GM21360 (cell line): ENCODE results near the gene HMGB3.
"Not testable (repeated sequence)": the region's sequence is repeated elsewhere in the genome, so short reads cannot be mapped to it uniquely, and the experiment has no call there.

Experiments used
- ATAC-seq: cut with Tn5 transposase; IDR thresholded peaks from one replicate; pipeline ENCODE4 v1.9.1; 2021; ENCODE audit warnings: mild to moderate bottlenecking, moderate library complexity; ENCODE audit not compliant: unreplicated experiment

The HMGB3 gene

DNA sequence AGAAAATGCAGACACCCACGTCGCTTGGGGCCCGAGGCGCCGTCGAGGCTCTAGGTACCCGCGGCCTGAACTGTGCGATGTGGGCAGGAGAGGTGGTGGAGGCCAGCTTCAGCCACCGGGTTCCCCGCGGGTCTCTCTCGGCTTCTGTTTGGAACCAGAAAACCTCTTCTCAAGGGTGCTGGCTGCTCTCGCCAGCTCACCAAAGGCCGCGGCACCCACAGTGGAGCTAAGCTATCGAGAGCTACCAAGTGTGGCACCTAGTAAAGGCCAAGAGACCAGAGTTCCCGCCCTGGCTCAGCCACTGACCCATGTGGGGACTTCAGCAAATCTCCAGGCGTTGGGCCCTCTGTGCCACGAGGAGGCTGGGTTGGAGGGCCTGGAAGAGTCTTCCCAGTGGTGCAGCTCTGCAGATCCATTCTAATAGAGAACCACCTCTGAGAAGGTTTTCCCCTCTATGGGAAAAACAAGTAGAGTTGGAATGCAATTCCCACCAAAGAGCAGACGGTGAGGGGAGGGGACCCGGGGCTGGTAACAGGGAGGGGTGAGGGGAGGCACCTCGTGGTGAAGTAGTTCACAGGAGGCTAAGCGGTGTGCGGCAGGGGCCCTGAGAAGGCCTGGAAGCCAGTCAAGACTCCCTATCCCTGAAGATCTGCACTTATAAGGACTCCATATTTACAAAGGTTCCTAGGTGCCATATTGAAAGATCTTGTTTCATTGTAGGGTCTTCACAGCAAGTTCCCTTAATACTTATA, 5.5 kb upstream of the HMGB3 start:
- ATAC-seq, result no peak

DNA sequence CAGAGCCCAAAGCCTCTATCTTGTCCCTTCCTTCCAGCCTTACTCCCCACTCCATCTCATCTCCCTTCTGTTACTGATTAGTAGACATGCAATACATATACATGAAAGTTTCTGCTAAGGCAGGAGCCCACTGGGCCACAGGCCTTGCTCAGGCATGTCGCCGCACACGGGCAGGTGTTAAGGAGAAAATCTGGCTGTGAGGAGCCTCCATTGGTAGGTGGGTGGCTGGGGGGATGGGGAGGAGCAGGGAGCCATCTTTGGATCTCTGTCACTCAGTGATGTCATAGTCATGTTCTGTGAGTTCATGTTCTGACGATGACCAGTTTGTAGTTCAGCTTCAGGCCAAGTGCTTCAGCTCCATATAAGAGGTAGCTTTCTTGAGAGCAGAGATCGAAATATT, 2.9 kb upstream of the HMGB3 start:
- ATAC-seq, result no peak

DNA sequence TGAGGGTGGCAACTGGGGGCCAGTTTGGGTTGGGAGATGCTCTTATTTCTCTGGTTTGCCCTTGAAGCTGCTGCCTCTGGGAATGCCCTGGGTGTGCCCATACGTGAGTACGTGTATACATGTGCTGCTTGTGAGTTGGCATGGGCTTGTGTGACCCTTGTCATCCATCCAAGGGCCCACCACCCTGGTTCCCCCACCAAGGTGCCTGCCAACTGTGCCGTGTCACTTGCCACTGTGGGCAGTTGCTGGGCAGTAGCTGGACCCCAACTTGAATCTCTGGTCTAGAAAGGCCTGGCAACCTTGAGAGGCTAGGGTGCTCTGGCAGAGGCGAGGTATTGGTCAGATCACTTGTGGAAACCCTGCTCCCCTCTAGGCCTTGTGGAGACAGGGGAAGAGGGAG, 2.4 kb upstream of the HMGB3 start:
- no peak for ATAC-seq

GRCh38 chrX:150982235-150982787, 824 bp upstream of the HMGB3 start:
- ATAC-seq, result no peak

DNA sequence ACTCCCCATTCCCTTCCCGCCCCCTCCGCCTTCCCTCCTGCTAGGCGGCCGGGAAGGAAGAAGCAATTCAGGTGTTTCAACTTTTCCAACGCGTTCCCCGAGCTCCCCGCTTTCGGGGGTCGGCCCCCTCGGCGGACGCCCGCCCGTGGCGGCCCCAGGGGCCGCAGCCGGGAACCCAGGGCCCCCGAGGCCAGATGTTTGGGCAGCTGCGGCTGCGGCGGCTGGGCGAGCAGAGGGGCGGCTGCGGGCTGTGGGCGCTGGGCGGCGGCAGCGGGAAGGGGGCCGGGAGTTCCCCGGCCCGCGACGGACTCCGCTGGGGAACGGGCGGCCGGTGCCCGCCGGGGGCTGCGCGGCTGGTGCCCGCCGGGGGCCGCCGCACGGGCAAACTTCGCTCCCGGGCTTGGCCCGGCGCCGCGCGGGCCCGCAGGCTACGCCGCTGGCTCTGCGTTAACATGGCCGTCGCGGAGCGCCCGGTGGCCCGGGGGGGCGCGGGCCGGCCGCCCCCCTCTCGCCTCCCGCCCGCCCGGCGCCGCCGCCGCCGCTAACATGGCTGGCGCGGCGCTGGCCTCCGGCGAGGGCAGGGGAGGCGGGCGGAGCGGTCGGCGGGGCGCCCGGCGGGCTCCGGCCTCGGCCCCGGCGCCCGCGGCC, 510 bp downstream of the HMGB3 start:
- ATAC-seq, result peak; percentile 13

DNA sequence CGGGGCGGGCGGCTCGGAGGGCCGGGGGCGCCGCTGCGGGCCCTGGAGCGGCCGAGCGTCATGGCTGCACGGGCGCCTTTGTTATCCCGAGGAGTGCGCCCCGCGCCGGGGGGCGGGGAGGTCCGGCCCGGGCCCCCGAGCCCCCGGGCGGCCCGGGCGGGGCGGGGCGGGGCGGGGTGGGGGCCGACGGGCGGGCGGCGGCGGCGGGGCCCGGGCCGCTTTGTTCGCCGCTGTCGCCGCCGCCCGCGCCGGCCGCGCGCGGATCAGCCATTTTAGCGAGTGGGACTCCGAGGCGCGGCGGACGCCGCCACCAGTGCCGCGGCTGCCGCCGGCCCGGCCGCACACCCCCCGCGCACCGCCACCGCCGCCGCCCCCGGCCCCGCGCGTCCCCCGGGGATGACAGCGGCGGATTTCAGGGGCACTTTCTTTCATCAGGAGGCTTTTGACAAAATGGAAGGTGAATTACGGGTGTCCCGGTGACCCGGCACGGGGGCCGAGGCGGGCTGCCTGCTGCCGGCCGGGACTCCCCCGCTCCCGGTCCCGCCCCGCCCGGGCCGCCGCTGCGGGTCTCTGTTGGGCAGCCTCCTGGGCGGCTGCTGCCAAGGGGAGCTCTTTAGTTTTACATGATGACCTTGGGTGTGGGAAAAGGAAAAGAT, 1.2 kb downstream of the HMGB3 start:
- ATAC-seq, result peak; percentile 6

GRCh38 chrX:150987687-150988086, 4.6 kb downstream of the HMGB3 start:
- ATAC-seq, result not testable (repeated sequence)

DNA sequence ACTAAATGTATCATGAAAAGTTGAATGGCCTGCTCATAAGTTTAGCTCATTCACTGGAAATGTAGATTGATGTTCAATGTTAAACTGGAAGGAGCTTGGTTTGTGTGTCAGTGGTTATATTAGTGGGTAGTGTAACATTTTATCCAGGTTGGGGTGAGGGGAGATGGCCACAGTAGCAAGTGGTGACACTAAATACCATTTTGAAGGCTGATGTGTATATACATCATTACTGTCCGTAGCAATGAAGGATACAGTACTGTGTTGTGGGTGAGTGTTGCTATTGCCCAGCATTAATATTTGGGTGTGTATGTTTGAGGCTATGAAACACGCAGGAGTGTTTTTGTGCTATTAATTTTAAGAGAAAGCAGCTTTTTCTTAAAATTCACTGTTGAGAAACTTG, 6.3 kb downstream of the HMGB3 start:
- no peak for ATAC-seq

DNA sequence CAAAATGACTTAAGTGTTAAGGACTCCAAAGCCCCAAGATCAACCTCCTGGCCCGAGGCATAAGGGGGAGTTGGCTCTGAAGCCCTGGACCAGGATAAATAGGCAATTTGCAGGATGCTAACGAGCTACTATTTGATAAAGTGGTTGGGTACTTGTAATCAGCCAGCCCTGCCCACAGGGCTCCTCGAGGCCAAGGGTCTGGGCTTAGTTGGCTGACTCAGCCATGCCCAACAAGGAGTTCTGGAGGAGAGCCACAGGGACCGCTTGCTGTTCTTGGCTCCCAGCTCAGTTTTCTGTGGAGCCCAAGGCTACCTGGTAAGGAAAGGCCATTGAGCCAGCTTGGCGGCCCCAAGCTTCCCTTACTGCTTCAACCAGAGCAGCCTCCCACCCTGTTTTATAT, 7.8 kb downstream of the HMGB3 start:
- ATAC-seq, result no peak

DNA sequence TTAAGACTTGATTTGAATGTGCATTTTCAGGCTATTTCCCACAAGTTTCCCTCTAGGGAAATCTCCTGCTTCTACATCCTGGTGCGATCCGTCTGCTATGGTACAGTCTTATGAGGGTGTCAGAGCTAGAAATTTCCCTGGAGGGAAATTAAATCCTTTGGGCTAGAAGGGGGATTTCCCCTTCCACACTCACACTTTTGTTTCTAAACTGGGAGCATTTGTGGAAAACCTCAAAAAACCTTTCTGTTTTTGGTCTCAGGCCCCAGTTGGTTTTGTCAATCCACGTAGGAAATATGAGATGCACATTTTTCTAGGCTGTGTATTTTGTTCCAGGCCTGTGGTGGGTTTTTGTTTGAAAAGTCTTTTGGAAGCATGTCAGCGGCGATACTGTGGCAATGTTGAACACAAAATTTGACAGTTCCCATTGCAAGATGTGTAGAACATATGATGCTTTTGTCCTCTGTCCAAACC, 17.8 kb downstream of the HMGB3 start:
- ATAC-seq, result no peak

DNA sequence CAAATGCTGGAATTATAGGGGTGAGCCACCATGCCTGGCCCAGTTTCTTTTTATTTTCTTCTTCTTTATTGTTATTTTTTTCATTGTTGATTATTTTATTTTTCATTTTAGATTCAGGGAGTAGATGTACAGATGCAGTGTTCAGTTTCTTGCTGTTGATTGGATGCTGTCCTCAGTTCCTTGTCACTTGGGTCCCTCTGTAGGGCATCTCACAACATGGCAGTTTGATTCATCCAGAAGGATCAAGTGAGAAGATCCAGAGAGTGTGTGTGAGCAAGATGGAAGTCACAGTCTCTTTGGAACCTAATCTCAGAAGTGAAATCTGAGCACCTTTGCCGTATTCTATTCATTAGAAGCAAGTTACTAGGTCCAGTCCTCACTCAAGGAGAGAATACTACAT, 20.9 kb downstream of the HMGB3 start:
- ATAC-seq, result no peak

GRCh38 chrX:151006410-151007109, 23.4 kb downstream of the HMGB3 start:
- no peak for ATAC-seq

GRCh38 chrX:151009582-151009981, 26.4 kb downstream of the HMGB3 start:
- no peak for ATAC-seq

DNA sequence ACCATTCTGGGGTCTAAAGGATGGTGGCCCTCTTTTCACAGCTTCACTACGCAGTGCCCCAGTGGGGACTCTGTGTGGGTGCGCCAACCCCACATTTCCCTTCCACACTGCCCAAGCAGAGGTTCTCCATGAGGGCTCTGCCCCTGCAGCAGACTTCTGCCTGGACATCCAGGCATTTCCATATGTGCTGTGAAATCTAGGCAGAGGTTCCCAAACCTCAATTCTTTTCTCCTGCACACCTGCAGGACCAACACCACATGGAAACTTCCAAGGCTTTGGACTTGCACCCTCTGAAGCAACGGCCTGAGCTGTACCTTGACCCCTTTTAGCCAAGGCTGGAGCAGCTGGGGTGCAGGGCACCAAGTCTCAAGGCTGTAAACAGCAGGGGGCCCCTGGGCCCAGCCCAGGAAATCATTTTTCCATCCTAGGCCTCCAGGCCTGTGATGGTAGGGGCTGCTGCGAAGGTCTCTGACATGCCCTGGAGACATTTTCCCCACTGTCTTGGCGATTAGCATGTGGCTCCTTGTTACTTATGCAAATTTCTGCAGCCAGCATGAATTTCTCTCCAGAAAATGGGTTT, 30.1 kb downstream of the HMGB3 start:
- ATAC-seq, result no peak

DNA sequence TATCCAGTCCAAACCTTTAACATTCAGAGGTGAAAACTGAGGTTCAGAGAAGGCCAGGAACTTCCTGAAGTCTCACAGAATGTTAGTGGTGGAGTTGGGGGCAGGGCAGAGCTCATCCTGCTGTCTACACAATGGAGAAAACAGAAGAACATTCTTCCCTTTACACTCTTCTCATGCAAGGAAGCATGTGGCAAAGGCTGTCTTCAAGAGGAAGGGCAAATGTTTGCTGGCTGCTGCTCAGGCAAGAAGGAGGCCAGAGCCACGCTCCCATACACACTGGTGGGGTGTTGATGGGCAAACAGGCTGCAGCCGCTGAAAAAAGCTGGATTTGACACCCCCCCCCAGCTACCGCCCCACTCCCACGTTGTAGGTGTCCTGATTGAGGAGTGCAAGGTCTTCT, 32.5 kb downstream of the HMGB3 start:
- ATAC-seq, result no peak

DNA sequence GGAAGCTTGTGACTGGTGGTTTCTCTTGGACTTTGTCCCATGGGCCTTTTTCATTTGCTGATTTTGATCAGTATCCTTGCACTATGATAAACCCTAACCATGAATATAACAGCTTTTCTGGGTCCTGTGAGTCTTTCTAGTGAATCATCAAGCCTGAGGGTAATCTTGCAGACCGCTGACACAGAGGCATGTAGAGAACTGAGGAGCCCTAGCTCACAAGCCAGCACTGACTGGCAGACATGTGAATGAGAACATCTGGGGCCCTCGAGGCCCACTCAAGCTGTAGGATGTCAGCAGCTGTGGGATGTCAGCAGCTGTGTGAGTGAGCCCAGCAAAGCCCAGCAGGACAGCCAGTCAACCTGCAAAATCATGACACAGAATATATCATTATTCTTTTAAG, 36.7 kb downstream of the HMGB3 start:
- ATAC-seq, result no peak

- ATAC-seq, result no peak
Observed at GRCh38 chrX:151030845-151031244, 47.7 kb downstream of the HMGB3 start.

- no peak for ATAC-seq
Observed at GRCh38 chrX:151031391-151031975, 48.3 kb downstream of the HMGB3 start.

DNA sequence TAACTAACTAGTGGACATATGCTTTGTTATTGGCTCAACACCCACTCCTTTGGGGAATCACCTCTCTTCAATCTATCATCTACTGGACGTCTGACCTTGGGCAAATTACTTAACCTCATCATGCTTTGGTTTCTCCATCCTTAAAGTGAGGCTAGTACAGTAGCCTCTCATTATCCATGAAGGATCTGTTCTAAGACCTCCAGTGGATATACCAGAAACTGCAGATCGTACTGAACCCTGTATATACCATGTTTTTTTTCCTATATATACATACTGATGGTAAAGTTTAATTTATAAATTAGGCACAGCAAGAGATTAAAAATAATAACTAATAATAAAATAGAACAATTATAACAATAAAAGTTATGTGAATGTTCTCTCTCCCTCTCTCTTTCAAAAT, 56.2 kb downstream of the HMGB3 start:
- no peak for ATAC-seq
